C4-2B (cell line): ENCODE data around the gene ANO10.
"Not testable (repeated sequence)": the region's sequence is repeated elsewhere in the genome, so short reads cannot be mapped to it uniquely, and the experiment has no call there.

Source experiments
- H3K27ac ChIP-seq: fragments of 450-650 bp; 2 replicates; pipeline ENCODE4 v1.5.1; 2017
- CTCF ChIP-seq: fragments of 450-650 bp; conservative IDR thresholded peaks from 2 replicates; pipeline ENCODE4 v1.5.1; 2017; ENCODE audit warnings: mild to moderate bottlenecking
- ZFX ChIP-seq: fragments of 450-650 bp; IDR thresholded peaks from 2 replicates; pipeline ENCODE4 v1.6.1; 2017

The ANO10 gene, protein sequence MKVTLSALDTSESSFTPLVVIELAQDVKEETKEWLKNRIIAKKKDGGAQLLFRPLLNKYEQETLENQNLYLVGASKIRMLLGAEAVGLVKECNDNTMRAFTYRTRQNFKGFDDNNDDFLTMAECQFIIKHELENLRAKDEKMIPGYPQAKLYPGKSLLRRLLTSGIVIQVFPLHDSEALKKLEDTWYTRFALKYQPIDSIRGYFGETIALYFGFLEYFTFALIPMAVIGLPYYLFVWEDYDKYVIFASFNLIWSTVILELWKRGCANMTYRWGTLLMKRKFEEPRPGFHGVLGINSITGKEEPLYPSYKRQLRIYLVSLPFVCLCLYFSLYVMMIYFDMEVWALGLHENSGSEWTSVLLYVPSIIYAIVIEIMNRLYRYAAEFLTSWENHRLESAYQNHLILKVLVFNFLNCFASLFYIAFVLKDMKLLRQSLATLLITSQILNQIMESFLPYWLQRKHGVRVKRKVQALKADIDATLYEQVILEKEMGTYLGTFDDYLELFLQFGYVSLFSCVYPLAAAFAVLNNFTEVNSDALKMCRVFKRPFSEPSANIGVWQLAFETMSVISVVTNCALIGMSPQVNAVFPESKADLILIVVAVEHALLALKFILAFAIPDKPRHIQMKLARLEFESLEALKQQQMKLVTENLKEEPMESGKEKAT

GRCh38 chr3:43621656-43622432 is at the start of gene ANO10:
Gene ANO10 (minus strand): TSS chr3:43622011. CDS start chr3:43605852, 16,159 bp downstream.
- H3K27ac ChIP-seq: peak within 1 kb of the TSS; percentile 68
- TF ChIP-seq ZFX (no peak), CTCF (no peak)

DNA sequence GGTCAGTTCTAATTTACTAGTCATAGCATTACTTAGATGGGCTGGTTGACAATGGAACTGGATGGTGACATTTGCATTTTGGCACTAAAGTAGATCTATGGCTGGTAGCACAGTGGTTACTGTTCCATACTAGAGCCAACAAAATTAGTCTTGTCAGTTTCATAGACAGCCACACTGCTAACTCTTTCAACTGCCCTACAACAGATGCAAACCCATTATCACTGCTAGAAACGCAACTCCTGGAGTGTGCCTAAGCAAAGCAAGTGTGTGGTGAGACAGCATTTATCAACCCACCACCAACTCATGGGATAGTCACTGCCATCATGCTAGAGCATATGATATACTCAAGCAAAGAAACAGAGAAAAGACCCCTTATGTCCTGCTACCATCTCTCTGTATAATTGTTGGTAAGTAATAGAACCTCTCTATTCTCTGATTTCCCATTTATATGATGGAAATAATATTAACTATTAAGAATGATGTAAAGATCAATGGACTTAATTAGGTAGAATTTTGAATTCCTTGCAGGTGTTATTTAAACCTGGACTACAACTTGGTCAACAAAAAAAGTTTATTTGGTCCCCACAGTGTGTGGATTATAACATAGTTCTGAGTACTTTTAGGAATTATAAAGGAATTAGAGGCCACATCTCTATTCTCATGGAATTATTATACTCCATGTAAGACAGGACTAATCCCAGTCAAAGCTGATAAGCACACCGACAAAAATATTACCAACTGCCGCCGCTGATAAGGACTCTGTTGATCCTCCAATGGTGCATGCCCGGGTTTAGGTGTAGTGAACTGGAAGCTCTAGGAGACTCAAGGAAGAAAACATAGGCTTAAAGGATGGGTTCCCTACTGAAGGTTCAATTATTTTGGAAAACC is 49.1 kb upstream of the ANO10 start:
- TF ChIP-seq ZFX (no peak), CTCF (no peak)
- no peak overlapping the region for H3K27ac ChIP-seq

GRCh38 chr3:43665011-43665410 is 43.2 kb upstream of the ANO10 start:
- H3K27ac ChIP-seq: not testable (repeated sequence)

DNA sequence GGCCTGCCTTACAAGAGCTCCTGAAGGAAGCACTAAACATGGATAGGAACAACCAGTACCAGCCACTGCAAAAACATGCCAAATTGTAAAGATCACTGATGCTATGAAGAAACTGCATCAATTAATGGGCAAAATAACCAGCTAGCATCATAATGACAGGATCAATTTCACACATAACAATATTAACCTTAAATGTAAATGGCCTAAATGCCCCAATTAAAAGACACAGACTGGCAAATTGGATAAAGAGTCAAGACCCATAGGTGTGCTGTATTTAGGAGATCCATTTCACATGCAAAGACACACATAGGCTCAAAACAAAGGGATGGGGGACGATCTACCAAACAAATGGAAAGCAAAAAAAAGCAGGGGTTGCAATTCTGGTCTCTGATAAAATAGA is 39.6 kb upstream of the ANO10 start:
- not testable (repeated sequence) for H3K27ac ChIP-seq

- no peak for TF ChIP-seq ZFX
- no peak for TF ChIP-seq CTCF
- no peak overlapping the region for H3K27ac ChIP-seq
Measured at GRCh38 chr3:43659250-43659880, 37.6 kb upstream of the ANO10 start.

DNA sequence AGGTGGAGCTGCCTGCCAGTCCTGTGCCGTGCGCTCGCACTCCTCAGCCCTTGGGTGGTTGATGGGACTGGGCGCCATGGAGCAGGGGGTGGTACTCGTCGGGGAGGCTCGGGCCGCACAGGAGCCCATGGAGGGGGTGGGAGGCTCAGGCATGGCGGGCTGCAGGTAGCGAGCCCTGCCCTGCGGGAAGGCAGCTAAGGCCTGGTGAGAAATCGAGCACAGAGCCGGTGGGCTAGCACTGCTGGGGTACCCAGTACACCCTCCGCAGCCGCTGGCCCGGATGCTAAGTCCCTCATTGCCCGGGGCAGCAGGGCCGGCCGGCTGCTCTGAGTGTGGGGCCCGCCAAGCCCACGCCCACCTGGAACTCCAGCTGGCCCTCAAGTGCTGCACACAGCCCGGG is 34.6 kb upstream of the ANO10 start:
- not testable (repeated sequence) for H3K27ac ChIP-seq

GRCh38 chr3:43650345-43650744 is 28.5 kb upstream of the ANO10 start:
- TF ChIP-seq ZFX (no peak), CTCF (no peak)
- H3K27ac ChIP-seq: no peak overlapping the region

GRCh38 chr3:43649365-43649968 is 27.7 kb upstream of the ANO10 start:
- no peak overlapping the region for H3K27ac ChIP-seq
- TF ChIP-seq ZFX (no peak), CTCF (no peak)
